K562 (cell line): ENCODE results near the gene VEZF1. TPM values are rescaled to one million over a fixed set of nuclear protein-coding genes. Genes with fewer than 3 reads are reported as not detected.
A peak's percentile ranks its signal among the peaks of the same experiment; 100 is the strongest.

Experiments used
- DPF2 ChIP-seq: fragments of 450-650 bp; IDR thresholded peaks from 2 replicates; pipeline ENCODE4 v1.6.1; 2016
- ILK ChIP-seq: fragments of 450-650 bp; IDR thresholded peaks from 2 replicates; pipeline ENCODE4 v1.6.1; 2016; ENCODE audit warnings: missing genetic modification characterization, low read depth, mild to moderate bottlenecking, missing compliant biosample characterization, moderate library complexity, borderline replicate concordance
- MYC ChIP-seq, 2 experiments: fragments of 250-450 bp in 1 of 2; sonication (Bioruptor Pico) in 1 of 2; IDR thresholded peaks; 2 replicates each; pipeline versions ENCODE4 v1.5.1 to v1.6.1; 2012 to 2021; ENCODE audit warnings: low read depth in 2 of 2, borderline replicate concordance in 1 of 2, improper control_type of control experiment in 1 of 2, low read length in 1 of 2, mild to moderate bottlenecking in 1 of 2, moderate library complexity in 1 of 2
- PHF8 ChIP-seq: fragments of 200-600 bp; sonication (generic); IDR thresholded peaks from 2 replicates; pipeline ENCODE4 v1.6.1; 2012; ENCODE audit warnings: mixed run types, mild to moderate bottlenecking, inconsistent platforms, low read length, moderate library complexity, borderline replicate concordance
- SIN3A ChIP-seq, 2 experiments: fragments of 150-350 bp in 1 of 2; IDR thresholded peaks; 2 replicates each; pipeline ENCODE4 v1.6.1; 2011 to 2016; ENCODE audit warnings: borderline replicate concordance in 2 of 2, low read depth in 2 of 2, low read length in 2 of 2, mild to moderate bottlenecking in 2 of 2, moderate library complexity in 2 of 2; ENCODE audit not compliant: control insufficient read depth in 1 of 2
- TARDBP ChIP-seq: fragments of 450-650 bp; IDR thresholded peaks from 2 replicates; pipeline ENCODE4 v1.6.1; 2016
- TBL1XR1 ChIP-seq, 2 experiments: IDR thresholded peaks; 2 replicates each; pipeline ENCODE4 v1.6.1; 2012; ENCODE audit warnings: improper control_type of control experiment in 2 of 2, low read length in 2 of 2, mild to moderate bottlenecking in 1 of 2
- ZNF668 ChIP-seq: fragments of 250-450 bp; sonication (Bioruptor Pico); IDR thresholded peaks from 2 replicates; pipeline ENCODE4 v1.8.0; 2022; ENCODE audit warnings: mild to moderate bottlenecking, inconsistent platforms
- ZSCAN29 ChIP-seq: fragments of 450-650 bp; IDR thresholded peaks from 2 replicates; pipeline ENCODE4 v1.6.1; 2017
- polyA plus RNA-seq, 8 experiments: library from polyadenylated mRNA; depleted of rRNA in 4 of 8; stranded (reverse) in 5 of 8; unstranded in 3 of 8; fragments of >200 nt; fragmentation: Nextera tagmentation in 2 of 8; fragmentation: Illumina TruSeq in 1 of 8; extraction: Ambion mirVana in 2 of 8; extraction: Trizol in 1 of 8; gene quantifications; 2 replicates each; pipeline versions ENCODE4 v1.2.1 to v1.2.3, GENCODE V29; 2011 to 2014; ENCODE audit warnings: inconsistent platforms in 1 of 8, missing spikeins in 1 of 8
- total RNA-seq, 7 experiments: library from RNA; depleted of rRNA in 6 of 7; stranded (reverse); fragments of >200 nt in 6 of 7; fragmentation: Illumina TruSeq in 2 of 7; extraction: Trizol in 2 of 7; gene quantifications; 2 replicates each; pipeline versions ENCODE4 v1.2.1 to v1.2.3, GENCODE V29; 2011 to 2021; ENCODE audit warnings: low replicate concordance in 1 of 7
- TF ChIP-seq, protein P1 (sequence below): fragments of 450-650 bp; formaldehyde crosslinking; IDR thresholded peaks from 2 replicates; pipeline ENCODE4 v1.4.0; 2020; ENCODE audit warnings: mild to moderate bottlenecking
- TF ChIP-seq, protein P2 (sequence below): fragments of 200-800 bp; sonication (Bioruptor generic); IDR thresholded peaks from 2 replicates; pipeline ENCODE4 v1.6.1; 2016; ENCODE audit warnings: missing genetic modification characterization, missing compliant biosample characterization
- TF ChIP-seq, protein P3 (sequence below): fragments of 450-650 bp; IDR thresholded peaks from 2 replicates; pipeline ENCODE4 v1.6.1; 2016; ENCODE audit warnings: antibody characterized with exemption
- TF ChIP-seq, protein P4 (sequence below): fragments of 250-450 bp; sonication (Bioruptor Pico); IDR thresholded peaks from 2 replicates; pipeline ENCODE4 v1.4.0; 2020; ENCODE audit warnings: mild to moderate bottlenecking, moderate library complexity, borderline replicate concordance

VEZF1 gene
- total and polyA plus RNA-seq, 9 of the 15 experiments (the other 6 are each of a cell fraction or from before 2014, with no cell fraction given), result 9.5 to 33.4 (median 22.1) TPM

DNA sequence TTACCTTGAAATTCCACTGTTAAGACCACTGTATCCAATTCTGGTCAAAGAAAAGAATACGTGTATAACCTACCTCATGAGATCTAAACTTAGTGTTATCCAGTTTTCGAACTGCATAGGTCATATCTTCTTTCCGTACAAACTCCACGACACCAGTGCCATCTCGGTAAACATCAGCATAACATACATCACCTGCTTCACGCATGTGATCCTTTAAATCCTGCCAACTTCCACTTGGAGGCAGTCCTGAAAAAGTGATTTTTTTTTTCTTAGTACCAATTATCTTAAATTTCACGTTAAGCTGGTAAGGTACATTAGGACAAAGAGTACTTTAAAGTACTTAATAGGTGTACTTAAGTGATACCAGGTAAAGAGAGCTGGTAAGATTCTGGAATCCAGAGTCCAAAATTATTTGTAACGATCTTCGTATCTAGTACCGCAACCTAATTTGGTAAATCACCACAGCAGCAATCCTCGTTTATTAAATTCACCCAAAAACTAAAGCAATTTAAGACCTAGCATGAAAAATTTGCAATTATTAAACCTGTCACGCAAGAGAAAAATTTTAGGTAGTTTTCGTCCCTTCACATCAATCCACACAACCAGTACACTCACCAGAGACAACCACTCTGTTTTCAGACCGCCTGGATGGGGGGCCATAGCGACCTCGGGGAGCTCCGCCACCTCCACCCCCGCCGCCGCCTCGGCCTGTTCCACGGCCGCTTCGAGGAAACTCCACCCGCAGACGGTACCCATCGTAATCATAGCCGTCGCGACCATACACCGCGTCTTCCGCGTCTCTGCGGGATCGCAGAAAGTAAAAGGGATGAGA lies 17.9 kb upstream of the VEZF1 start (continued):
- TF ChIP-seq, protein P1, sequence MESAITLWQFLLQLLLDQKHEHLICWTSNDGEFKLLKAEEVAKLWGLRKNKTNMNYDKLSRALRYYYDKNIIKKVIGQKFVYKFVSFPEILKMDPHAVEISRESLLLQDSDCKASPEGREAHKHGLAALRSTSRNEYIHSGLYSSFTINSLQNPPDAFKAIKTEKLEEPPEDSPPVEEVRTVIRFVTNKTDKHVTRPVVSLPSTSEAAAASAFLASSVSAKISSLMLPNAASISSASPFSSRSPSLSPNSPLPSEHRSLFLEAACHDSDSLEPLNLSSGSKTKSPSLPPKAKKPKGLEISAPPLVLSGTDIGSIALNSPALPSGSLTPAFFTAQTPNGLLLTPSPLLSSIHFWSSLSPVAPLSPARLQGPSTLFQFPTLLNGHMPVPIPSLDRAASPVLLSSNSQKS (CRISPR knock-in tag), result no peak
- TF ChIP-seq PHF8 (no peak), TARDBP (no peak), TBL1XR1 (IDR thresholded peaks at IDR 0.05; ENCODE audit: low read length in 2 of 2) (peak in 1 of 2 experiments; percentile 56; a peak in 1 of 4 replicates), SIN3A (IDR thresholded peaks at IDR 0.05; ENCODE audit: borderline replicate concordance in 2 of 2, control insufficient read depth in 1 of 2, low read depth in 2 of 2, low read length in 2 of 2) (0 out of 4 replicates have a peak, but pooled peaks have one; percentile 18 to 35), ILK (tag) (no peak), MYC (IDR thresholded peaks at IDR 0.05; ENCODE audit: low read depth, low read length) (no peak), MYC (CRISPR knock-in tag; IDR thresholded peaks at IDR 0.05; ENCODE audit: borderline replicate concordance, low read depth) (no peak), ZNF668 (CRISPR knock-in tag) (no peak), DPF2 (no peak), ZSCAN29 (no peak)
- TF ChIP-seq, protein P2, sequence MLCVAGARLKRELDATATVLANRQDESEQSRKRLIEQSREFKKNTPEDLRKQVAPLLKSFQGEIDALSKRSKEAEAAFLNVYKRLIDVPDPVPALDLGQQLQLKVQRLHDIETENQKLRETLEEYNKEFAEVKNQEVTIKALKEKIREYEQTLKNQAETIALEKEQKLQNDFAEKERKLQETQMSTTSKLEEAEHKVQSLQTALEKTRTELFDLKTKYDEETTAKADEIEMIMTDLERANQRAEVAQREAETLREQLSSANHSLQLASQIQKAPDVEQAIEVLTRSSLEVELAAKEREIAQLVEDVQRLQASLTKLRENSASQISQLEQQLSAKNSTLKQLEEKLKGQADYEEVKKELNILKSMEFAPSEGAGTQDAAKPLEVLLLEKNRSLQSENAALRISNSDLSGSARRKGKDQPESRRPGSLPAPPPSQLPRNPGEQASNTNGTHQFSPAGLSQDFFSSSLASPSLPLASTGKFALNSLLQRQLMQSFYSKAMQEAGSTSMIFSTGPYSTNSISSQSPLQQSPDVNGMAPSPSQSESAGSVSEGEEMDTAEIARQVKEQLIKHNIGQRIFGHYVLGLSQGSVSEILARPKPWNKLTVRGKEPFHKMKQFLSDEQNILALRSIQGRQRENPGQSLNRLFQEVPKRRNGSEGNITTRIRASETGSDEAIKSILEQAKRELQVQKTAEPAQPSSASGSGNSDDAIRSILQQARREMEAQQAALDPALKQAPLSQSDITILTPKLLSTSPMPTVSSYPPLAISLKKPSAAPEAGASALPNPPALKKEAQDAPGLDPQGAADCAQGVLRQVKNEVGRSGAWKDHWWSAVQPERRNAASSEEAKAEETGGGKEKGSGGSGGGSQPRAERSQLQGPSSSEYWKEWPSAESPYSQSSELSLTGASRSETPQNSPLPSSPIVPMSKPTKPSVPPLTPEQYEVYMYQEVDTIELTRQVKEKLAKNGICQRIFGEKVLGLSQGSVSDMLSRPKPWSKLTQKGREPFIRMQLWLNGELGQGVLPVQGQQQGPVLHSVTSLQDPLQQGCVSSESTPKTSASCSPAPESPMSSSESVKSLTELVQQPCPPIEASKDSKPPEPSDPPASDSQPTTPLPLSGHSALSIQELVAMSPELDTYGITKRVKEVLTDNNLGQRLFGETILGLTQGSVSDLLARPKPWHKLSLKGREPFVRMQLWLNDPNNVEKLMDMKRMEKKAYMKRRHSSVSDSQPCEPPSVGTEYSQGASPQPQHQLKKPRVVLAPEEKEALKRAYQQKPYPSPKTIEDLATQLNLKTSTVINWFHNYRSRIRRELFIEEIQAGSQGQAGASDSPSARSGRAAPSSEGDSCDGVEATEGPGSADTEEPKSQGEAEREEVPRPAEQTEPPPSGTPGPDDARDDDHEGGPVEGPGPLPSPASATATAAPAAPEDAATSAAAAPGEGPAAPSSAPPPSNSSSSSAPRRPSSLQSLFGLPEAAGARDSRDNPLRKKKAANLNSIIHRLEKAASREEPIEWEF, result no peak
- TF ChIP-seq, protein P3, sequence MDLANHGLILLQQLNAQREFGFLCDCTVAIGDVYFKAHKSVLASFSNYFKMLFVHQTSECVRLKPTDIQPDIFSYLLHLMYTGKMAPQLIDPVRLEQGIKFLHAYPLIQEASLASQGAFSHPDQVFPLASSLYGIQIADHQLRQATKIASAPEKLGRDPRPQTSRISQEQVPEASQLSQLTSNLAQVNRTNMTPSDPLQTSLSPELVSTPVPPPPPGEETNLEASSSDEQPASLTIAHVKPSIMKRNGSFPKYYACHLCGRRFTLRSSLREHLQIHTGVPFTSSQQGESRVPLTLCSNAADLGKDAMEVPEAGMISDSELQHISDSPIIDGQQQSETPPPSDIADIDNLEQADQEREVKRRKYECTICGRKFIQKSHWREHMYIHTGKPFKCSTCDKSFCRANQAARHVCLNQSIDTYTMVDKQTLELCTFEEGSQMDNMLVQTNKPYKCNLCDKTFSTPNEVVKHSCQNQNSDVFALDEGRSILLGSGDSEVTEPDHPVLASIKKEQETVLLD, result no peak
- TF ChIP-seq, protein P4, sequence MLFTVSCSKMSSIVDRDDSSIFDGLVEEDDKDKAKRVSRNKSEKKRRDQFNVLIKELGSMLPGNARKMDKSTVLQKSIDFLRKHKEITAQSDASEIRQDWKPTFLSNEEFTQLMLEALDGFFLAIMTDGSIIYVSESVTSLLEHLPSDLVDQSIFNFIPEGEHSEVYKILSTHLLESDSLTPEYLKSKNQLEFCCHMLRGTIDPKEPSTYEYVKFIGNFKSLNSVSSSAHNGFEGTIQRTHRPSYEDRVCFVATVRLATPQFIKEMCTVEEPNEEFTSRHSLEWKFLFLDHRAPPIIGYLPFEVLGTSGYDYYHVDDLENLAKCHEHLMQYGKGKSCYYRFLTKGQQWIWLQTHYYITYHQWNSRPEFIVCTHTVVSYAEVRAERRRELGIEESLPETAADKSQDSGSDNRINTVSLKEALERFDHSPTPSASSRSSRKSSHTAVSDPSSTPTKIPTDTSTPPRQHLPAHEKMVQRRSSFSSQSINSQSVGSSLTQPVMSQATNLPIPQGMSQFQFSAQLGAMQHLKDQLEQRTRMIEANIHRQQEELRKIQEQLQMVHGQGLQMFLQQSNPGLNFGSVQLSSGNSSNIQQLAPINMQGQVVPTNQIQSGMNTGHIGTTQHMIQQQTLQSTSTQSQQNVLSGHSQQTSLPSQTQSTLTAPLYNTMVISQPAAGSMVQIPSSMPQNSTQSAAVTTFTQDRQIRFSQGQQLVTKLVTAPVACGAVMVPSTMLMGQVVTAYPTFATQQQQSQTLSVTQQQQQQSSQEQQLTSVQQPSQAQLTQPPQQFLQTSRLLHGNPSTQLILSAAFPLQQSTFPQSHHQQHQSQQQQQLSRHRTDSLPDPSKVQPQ, result no peak
